Stimulated activated CD4-positive, alpha-beta T cell treated with anti-CD3 and anti-CD28 coated beads, Interleukin-12 subunit alpha, Interleukin-12 subunit beta, amount 100 ng/mL, for 4 hours (primary cell): ENCODE data around the gene GUCA1C.

ENCODE experiments used
- DNase-seq: peaks from one replicate; pipeline ENCODE4 v3.0.0-alpha.2; 2020

The GUCA1C gene

DNA sequence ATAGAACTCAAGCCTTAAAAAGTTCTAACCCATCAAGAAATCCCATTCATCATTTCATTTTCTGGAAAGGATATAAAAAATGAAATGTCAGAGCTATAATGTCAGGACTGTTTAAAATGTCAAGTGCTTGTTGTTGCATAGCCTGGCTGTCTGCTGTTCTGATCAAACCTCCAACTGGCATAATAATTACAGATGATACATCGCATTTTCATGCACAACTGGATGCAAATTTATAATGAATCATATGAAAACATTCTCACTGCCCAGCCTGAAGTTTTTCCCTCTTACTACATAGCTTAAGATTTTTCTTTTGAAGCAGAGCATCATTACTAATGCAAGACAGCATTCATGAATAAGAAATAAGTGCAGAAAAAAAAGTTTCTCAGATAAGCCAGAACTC lies 46.5 kb downstream of the GUCA1C start:
- DNase-seq, result no peak

DNA sequence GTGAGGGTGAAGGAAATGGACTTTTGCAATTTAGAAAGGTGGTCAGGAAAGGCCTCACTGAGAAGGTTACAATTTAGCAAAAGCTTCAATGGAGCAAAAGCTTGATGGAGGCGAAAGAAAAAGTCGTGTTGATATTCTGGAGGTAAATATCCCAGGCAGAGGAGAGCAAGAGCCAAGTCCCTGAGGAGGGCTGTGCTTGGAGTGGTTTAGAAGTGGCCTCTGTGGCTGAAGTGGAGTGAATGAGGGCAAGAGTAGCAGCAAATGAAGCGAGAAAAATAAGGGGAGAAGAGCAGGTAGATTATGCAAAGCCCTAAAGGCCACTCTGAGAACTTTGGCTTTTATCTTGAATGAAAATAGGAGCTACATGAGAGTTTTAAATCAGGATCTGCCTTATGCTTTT lies 54.1 kb downstream of the GUCA1C start:
- no peak for DNase-seq

DNA sequence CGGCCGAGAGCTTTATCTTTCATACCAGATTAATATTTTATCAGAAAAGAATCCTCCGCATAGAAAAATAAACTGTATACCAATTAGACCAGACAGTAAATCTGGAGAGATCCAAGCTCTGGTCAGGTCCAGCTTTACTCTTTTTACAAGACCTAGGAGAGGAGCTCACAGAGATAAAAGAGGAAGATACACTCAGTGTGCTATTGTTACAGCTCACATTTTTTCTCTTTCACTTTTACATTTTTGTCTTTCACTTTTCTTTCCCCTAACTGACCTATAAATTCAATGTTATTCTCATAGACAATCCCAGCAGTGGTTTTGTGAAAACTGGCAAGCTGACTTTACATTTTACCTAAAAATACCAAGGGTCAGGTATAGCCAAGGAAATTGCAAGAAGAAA lies 55.8 kb downstream of the GUCA1C start:
- DNase-seq, result no peak

DNA sequence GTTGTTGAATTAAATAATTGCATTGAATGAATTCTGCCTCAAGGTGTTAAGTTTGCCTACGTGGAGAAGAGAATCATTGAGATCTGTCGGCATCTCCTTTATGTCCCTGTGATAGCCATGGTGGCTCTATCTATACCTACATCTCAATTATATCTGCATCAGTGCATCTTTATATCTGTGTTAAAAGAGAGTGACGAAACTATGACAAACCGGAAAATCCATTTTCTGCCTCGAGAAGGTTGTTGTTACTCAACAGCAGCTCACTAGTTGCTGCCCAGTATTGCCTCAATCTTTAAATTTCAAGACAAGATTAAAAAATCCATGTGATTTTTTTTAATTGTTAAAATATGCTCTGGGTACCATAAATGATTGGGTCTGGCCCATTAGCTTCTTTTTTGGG lies 58.7 kb downstream of the GUCA1C start:
- no peak for DNase-seq

DNA sequence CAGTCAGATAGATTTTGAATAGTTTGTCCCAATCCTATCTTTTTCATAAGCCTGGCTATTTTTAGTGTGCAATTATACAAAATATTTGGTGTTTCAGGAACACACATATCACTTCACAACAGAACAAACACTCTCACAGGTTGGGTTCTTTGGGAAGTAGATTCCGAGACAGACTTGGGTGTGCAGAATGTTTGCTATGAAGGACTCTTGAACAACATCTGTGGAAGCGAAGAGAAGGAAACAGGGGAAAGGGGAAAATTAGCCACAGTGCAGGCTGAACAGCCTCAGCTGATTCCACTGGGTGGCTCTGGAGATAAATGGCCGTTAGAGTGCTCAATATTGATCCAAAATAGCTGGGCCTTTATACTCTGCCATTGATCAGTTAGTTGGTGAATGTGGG lies 61.8 kb downstream of the GUCA1C start:
- DNase-seq, result no peak

DNA sequence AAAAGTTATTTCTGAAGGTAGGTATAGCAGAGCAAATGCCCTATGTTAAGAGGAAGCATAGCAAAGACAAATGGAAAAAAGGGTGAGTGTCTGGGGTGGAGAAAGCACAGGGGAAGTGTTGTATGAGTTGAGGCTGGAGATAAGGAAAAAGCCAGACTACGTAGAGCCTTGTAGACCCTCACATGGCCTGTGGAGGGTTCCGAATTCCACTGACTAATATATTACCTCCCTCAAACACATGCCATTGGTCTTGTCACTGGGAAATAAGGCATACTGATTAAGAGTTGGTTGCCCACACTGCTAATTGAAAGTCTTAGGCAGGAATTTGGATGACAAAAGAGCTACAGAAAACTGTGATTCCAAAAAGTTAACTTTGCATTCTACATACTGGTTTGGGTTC lies 65.9 kb downstream of the GUCA1C start:
- DNase-seq, result no peak

DNA sequence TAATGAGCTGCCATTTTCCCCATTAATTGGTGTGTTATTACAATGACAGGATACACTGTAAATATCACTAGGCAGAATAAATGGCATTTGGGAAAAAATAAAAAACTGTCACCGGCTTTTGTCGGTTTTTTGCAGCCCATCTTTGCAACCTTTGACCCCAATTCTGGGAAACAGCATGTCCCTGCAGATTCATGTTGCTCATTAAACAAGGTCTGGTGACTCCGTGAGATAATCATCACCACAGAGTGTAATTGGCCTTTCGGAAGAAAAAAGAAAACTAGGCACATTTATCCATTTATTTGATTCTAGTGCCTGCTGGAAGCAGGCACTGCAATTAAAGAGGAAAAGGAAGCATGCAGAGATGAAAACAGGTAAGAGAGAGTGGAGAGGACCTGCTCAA lies 66.6 kb downstream of the GUCA1C start:
- DNase-seq, result no peak

DNA sequence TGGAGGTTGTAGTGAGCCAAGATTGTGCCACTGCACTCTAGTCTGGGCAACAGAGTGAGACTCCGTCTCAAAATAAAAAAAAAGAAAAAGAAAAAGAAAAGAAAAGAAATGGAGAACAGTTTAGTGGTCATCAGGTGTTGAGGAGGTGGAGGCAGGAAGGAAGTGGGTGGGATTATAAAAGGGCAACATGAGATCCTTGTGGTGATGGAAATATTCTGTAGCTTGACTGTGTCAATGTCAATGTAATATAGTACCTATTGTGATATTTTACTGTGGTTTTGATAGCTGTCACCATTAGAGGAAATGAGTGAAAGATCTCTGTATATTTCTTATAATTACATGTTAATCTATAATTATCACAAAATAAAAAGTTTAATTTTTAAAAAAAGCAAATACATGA lies 70.3 kb downstream of the GUCA1C start:
- no peak for DNase-seq

DNA sequence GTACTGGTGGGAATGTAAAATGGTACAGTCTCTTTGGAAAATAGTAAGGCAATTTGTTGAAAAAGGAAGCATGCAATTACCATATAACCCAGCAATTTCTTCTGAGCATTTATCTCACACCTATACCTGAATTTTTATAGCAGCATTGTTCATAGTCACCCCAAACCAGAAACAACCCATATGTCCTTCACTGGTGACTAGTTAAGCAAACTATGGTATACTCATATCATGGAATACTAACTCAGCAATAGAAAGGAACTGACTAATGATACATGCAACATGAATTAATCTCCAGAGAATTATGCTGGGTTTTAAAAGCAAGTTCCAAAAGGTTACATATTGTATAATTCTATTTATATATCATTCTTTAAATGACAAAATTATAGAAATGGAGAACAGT lies 70.9 kb downstream of the GUCA1C start:
- no peak for DNase-seq

DNA sequence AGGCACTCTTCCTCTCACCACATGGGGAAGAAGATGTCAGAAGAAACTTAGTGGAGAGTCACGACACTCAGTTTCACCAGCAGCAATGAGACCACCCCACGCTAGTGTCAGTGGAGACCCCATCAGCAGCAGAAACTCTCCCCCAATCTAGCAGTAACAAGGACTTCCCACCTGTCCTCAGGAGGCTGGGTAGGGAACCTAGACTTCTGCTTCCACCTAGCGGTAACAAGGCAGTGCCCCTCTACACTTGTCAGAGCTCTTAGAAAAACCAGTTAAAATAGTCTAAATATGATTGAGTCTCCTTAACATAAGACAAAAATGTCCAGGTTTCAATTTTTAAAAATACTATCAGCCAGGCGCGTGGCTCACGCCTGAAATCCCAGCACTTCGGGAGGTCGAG lies 73.8 kb downstream of the GUCA1C start:
- no peak for DNase-seq

DNA sequence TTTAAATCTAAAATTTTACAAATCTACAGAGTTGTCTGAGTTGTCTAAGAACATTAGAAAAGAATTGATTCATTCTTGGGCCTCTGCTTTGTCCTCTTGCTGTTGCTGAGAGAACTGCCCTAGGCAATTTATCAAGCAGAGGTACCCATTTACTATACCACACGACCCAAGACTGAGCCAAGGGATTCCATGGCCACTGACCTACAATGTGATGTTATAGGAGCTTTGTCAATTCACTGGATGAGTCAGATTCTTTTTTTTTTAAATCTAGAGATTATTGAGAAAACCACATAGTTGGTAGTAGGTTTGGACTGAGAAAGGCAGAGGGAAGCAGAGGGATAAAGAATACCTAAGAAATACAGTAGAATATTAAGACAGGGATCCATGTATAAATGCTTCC lies 75.8 kb downstream of the GUCA1C start:
- DNase-seq, result no peak

DNA sequence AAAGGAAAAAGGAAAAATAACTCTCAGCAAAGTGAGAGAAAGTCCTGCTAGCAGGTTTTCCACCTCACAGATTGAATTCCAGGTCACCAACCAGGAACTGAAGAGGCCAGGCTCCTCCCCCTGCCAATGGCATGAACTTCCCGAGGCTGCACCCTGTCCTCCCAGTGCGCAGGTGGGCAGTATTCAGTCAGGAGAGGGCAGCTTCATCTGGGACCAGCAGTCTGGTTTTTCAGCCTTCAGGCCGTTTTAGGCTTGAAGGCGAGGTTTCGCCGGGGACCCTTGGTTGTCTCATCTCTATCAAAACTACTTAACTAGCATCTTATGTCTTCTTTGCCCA lies 89.9 kb downstream of the GUCA1C start:
- DNase-seq, result no peak

DNA sequence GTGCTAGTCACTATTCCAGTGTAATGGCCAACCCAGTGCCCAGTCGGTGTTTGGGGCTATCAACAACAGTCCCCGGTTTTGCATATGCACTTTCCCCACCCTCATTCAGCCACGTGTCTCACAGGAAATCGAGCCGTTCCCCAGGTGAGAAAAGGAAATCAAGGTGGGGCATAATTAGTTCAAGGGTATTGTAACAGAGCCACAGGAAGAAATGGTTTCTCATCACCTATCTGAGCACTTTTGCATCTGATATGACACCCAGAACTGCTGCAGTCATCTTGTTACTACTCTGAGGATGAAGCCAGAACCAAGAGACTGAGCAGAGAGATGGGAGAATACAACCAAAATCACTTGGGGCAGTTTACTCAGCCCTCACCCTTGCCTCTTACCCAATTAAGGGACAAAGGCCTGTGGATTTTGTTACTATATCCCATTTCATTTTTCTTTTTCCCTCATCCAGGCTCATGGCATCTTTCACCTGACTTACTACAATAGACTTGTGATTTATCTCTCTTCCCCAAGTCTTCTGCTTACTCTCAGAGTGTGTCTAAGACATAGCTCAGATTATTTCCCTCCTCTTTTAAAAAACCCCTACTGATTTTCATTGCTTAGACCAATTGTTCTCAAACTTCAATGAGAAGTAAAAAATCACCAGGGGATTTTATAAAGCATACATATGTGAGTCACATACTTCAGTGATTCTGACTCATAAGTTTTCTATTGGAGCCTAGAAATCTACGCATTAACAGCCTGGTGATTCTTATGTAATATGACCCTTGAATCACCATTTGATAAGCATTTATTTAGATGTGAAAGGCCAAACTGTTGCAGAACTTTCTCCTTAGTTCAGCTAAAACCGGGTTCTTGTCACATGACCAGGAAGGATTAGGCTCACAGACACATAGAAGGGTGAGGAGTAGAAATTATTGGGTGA lies 90.5 kb downstream of the GUCA1C start:
- DNase-seq, result peak; percentile 18

DNA sequence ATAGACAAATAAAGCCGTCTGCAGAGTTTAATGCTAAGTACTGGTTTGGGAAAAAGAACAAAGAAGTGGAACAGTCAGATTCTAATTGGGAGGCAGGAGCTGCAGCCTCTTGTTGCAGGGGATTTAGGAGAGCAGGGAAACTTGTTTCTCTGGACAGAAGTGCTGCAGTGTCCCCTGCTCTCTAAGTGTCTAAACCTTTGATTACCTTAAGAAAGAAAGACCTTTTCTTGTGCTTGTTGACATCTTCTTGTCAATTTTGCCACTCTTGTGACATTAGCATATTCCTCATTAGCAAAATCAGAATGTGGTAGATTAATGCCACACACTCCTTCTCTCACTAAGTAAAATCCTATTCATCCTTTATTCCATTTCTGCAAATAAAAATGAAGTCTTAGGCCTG lies 92.3 kb downstream of the GUCA1C start:
- DNase-seq, result no peak
